ENCODE results near the gene SHISAL1. TPM values are rescaled to one million over a fixed set of nuclear protein-coding genes. Genes with fewer than 3 reads are reported as not detected.

The SHISAL1 gene
- total RNA-seq, 1 experiment from 2014 or later, result 2.9 TPM

GRCh38 chr22:44269117-44269498 is 43.6 kb downstream of the SHISAL1 start:
- no peak overlapping the region for H3K23ac ChIP-seq (ENCODE audit: insufficient read length, low read depth, low read length)
- H3K4me3 Mint-ChIP-seq, result no peak overlapping the region
- 100% methylated on average over 2 of the region's 5 CpGs for WGBS (ENCODE audit: extremely low coverage, insufficient read length, low lambda C conversion rate)

More at GRCh38 chr22:44269117-44269498, 43.6 kb downstream of the SHISAL1 start:
- Histone ChIP-seq H2AK5ac (ENCODE audit: insufficient read length, low read length) (no peak overlapping the region), H3K4ac (ENCODE audit: low read depth, low read length) (no peak overlapping the region), H3K79me2 (ENCODE audit: insufficient read depth, low read length) (no peaks in the 10 kb centered on the region), H2BK5ac (ENCODE audit: insufficient read length, low read length) (no peak overlapping the region), H4K91ac (ENCODE audit: insufficient read length, low read depth, low read length) (no peak overlapping the region), H2AFZ (ENCODE audit: low read length) (no peak overlapping the region), H4K20me1 (ENCODE audit: control insufficient read depth, insufficient read depth, insufficient read length) (no peaks in the 10 kb centered on the region), H3K9ac (ENCODE audit: extremely low read depth, insufficient read length, low read length) (no peak overlapping the region), H3K18ac (ENCODE audit: insufficient read length, low read depth, low read length) (no peak overlapping the region), H3K79me1 (ENCODE audit: insufficient read depth, low read depth, low read length, poor library complexity, severe bottlenecking) (no peaks in the 10 kb centered on the region), H3K4me1 (ENCODE audit: insufficient read depth, low read length) (0 out of 2 replicates have a peak, but pooled peaks cover 2% of the 10 kb centered on the region), H3K14ac (ENCODE audit: insufficient read depth, low read length) (no peak overlapping the region), H3T11ph (ENCODE audit: low read length) (no peak overlapping the region), H3K27ac (ENCODE audit: insufficient read length, low read depth, low read length) (no peak overlapping the region), H4K8ac (replicated peaks; ENCODE audit: insufficient read length, low read depth, low read length) (no peak overlapping the region), H3K27me3 (ENCODE audit: insufficient read depth, low read length) (no peaks in the 10 kb centered on the region), H4K5ac (ENCODE audit: insufficient read length, low read depth, low read length) (no peak overlapping the region), H2BK15ac (ENCODE audit: low read depth, low read length) (no peak overlapping the region), H3K23me2 (ENCODE audit: insufficient read length, low read depth, low read length, poor library complexity, severe bottlenecking) (no peaks in the 10 kb centered on the region), H3K56ac (ENCODE audit: insufficient read length, low read depth, low read length) (no peak overlapping the region), H2BK20ac (ENCODE audit: low read depth, low read length, poor library complexity, severe bottlenecking) (no peak overlapping the region), H2BK12ac (ENCODE audit: insufficient read length, low read depth, low read length) (no peak overlapping the region), H3K4me2 (ENCODE audit: insufficient read depth, insufficient read length, low read length) (no peak overlapping the region), H3K9me3 (ENCODE audit: control insufficient read depth, low read depth, low read length) (no peaks in the 10 kb centered on the region), H2BK120ac (ENCODE audit: low read depth, low read length, poor library complexity, severe bottlenecking) (no peak overlapping the region)
- H3K4me1 Mint-ChIP-seq, result peaks cover 9 to 16% of the 10 kb centered on the region in 2 experiments
- H3K9me3 Mint-ChIP-seq, result peaks cover 0 to under 1% of the 10 kb centered on the region in 2 experiments; a peak in 1 of 5 replicates
- H3K27me3 Mint-ChIP-seq (ENCODE audit: low read depth), result no peaks in the 10 kb centered on the region; the same call in 1 of the 2 replicates
- peaks cover 0 to 2% (median 2%) of the 10 kb centered on the region in 3 experiments; a peak in 3 of 7 replicates for H3K36me3 Mint-ChIP-seq (ENCODE audit: insufficient read depth in 1 of 3, low read depth in 3 of 3)
- TF ChIP-seq CTCF (conservative IDR thresholded peaks at IDR 0.05), result no peak
- no peak for DNase-seq
- H3K27ac Mint-ChIP-seq, result no peak overlapping the region
